IMR-90 (cell line): ENCODE measurements around the gene MRTFA.

Source experiments
- BHLHE40 ChIP-seq: fragments of 150-350 bp; IDR thresholded peaks from 2 replicates; pipeline ENCODE4 v1.6.1; 2016; ENCODE audit warnings: mild to moderate bottlenecking, low read depth, low read length
- FOS ChIP-seq: fragments of 150-350 bp; IDR thresholded peaks from 2 replicates; pipeline ENCODE4 v1.6.1; 2016; ENCODE audit warnings: low read depth, low read length
- MAFK ChIP-seq: IDR thresholded peaks from 2 replicates; pipeline ENCODE4 v1.6.1; 2012; ENCODE audit warnings: low read depth, low read length, improper control_type of control experiment

DNA sequence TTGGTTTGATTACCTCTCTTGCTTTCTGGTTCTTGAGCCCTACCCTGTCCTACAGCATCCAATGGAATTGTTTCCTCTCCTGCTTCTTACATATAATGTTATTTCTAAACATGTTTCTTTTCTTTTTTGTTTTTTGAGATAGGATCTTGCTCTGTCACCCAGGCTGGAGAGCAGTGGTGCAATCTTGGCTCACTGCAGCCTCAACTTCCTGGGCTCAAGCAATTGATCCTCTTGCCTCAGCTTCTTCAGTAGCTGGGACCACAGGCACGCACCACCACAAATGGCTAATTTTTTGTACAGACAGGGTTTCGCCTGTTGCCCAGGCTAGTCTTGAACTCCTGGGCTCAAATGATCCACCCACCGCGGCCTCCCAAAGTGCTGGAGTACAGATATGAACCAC lies 160.2 kb downstream of the MRTFA start:
- TF ChIP-seq BHLHE40 (no peak), FOS (no peak), MAFK (no peak)
